ENCODE results near the gene REC114.

DNA sequence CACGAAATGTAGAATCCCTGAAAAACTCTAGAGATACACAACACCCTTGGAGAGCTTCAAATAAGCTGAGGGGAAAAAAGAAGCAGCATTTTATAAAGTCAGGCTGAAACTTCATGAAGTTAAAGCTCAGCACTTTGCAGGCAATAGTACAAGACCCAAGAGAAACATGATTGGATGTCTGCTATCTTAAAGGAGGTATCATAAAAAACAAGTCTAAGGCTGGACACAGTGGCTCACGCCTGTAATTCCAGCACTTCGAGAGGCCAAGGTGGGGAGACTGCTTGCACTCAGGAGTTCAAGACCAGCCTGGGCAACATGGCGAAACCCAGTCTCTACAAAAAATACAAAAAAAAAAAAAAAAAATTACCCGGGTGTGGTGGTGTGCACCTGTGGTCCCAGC lies 147.3 kb downstream of the REC114 start:
- TF ChIP-seq CTCF (IDR thresholded peaks at IDR 0.05) (no peak), POLR2A (IDR thresholded peaks at IDR 0.05) (no peak)

Measured in adrenal gland (tissue), 5 donors.